K562 (cell line): ENCODE data around the gene RASGRP4. TPM values are rescaled to one million over a fixed set of nuclear protein-coding genes. Genes with fewer than 3 reads are reported as not detected.

Experiments
- ATAC-seq: fragments of 200-7000 bp; cut with Tn5 transposase; 3 replicates; pipeline ENCODE4 v1.9.1; 2020; ENCODE audit warnings: moderate library complexity
- BruUV-seq: library from RNA; stranded (reverse); fragments of 400-500 nt; replicated peaks from 2 replicates; lab custom pipeline; 2021; lab: Mats Ljungman, UMichigan
- CTCF ChIA-PET: fragments of 300-600 bp; formaldehyde crosslinking; extraction: SDS; loops from one replicate; lab custom pipeline; 2021; ENCODE audit warnings: low intra/inter-chr PET ratio; lab: Yijun Ruan, JAX
- POLR2A ChIA-PET: fragments of 300-600, 350-650 bp; sonication (Branson Sonifier 250); formaldehyde crosslinking; extraction: SDS; loops from one replicate; lab custom pipeline; 2021; ENCODE audit warnings: antibody characterized with exemption, inconsistent platforms; lab: Yijun Ruan, JAX
- DNase-seq, 4 experiments: peaks; one replicate each; pipeline versions ENCODE4 v3.0.0 to v3.0.0-alpha.2; 2011 to 2018; ENCODE audit warnings: low spot score in 3 of 4, mixed read lengths in 3 of 4; ENCODE audit errors: extremely low read depth in 1 of 4
- FAIRE-seq: peaks from 2 replicates; lab custom pipeline; 2011; peaks lifted over from hg19 to GRCh38; lab: Jason Lieb, UNC
- H2AFZ ChIP-seq: 2 replicates; pipeline ENCODE4 v1.6.0; 2011; ENCODE audit warnings: low read depth, low read length, control low read depth, inconsistent platforms
- H3K27ac ChIP-seq: fragments of 200-600 bp; 3 replicates; pipeline ENCODE4 v1.8.0; 2011; ENCODE audit warnings: low read depth, mild to moderate bottlenecking, control low read depth, inconsistent platforms, low read length, moderate library complexity, mixed read lengths; ENCODE audit errors: extremely low read depth
- H3K27me3 ChIP-seq, 2 experiments: fragments of 300-600 bp in 1 of 2; 2 replicates in 1 of 2; 3 replicates in 1 of 2; pipeline versions ENCODE4 v1.6.0 to v1.8.0; 2011; ENCODE audit warnings: inconsistent platforms in 2 of 2, low read length in 2 of 2, mild to moderate bottlenecking in 1 of 2, mixed read lengths in 1 of 2, moderate library complexity in 1 of 2; ENCODE audit not compliant: control insufficient read depth in 2 of 2, insufficient read depth in 2 of 2
- H3K36me3 ChIP-seq: fragments of 300-600 bp; 3 replicates; pipeline ENCODE4 v1.8.0; 2011; ENCODE audit warnings: mild to moderate bottlenecking, low read length, inconsistent platforms; ENCODE audit not compliant: control insufficient read depth, insufficient read depth
- H3K4me1 ChIP-seq, 2 experiments: fragments of 200-600 bp in 1 of 2; replicated peaks in 1 of 2; 2 replicates in 1 of 2; 3 replicates in 1 of 2; pipeline versions ENCODE4 v1.5.1 to v1.8.0; 2011; ENCODE audit warnings: inconsistent platforms in 2 of 2, low read length in 2 of 2, mild to moderate bottlenecking in 1 of 2, mixed read lengths in 1 of 2, moderate library complexity in 1 of 2; ENCODE audit not compliant: control insufficient read depth in 2 of 2, insufficient read depth in 2 of 2
- H3K4me2 ChIP-seq: 2 replicates; pipeline ENCODE4 v1.6.1; 2011; ENCODE audit warnings: low read length, control low read depth, inconsistent platforms, mixed read lengths; ENCODE audit not compliant: insufficient read depth
- H3K4me3 ChIP-seq: fragments of 200-600 bp; sonication (generic), shearing (Covaris generic); 2 replicates; pipeline ENCODE4 v1.5.1; 2016; ENCODE audit warnings: control low read depth, inconsistent platforms
- H3K79me2 ChIP-seq: fragments of 200-600 bp; 3 replicates; pipeline ENCODE4 v1.8.0; 2011; ENCODE audit warnings: low read length, inconsistent platforms; ENCODE audit not compliant: control insufficient read depth, insufficient read depth
- H3K9ac ChIP-seq, 2 experiments: 2 replicates each; pipeline versions ENCODE4 v1.6.0 to v1.6.1; 2011; ENCODE audit warnings: low read depth in 2 of 2, low read length in 2 of 2, control low read depth in 1 of 2, inconsistent platforms in 1 of 2, mild to moderate bottlenecking in 1 of 2, mixed read lengths in 1 of 2; ENCODE audit not compliant: insufficient read depth in 1 of 2
- H3K9me1 ChIP-seq: one replicate; pipeline ENCODE4 v1.6.0; 2011; ENCODE audit warnings: inconsistent platforms, mild to moderate bottlenecking, low read length, moderate library complexity; ENCODE audit not compliant: control insufficient read depth, insufficient read depth
- H3K9me3 ChIP-seq: replicated peaks from 2 replicates; pipeline ENCODE4 v1.5.1; 2011; ENCODE audit warnings: low read depth, low read length, inconsistent platforms; ENCODE audit not compliant: control insufficient read depth, insufficient read depth
- H4K20me1 ChIP-seq: replicated peaks from 2 replicates; pipeline ENCODE4 v1.6.1; 2011; ENCODE audit warnings: low read length, inconsistent platforms, mixed read lengths; ENCODE audit not compliant: control insufficient read depth, insufficient read depth
- ARHGAP35 ChIP-seq: fragments of 450-650 bp; IDR thresholded peaks from 2 replicates; pipeline ENCODE4 v1.6.1; 2018; ENCODE audit not compliant: partially characterized antibody
- CC2D1A ChIP-seq: fragments of 450-650 bp; IDR thresholded peaks from 2 replicates; pipeline ENCODE4 v1.6.1; 2017; ENCODE audit warnings: mild to moderate bottlenecking
- CSDE1 ChIP-seq, 2 experiments: fragments of 450-650 bp; IDR thresholded peaks; 2 replicates each; pipeline ENCODE4 v1.6.1; 2016; ENCODE audit warnings: mild to moderate bottlenecking in 1 of 2
- CTBP1 ChIP-seq: fragments of 450-650 bp; IDR thresholded peaks from 2 replicates; pipeline ENCODE4 v1.6.1; 2016; ENCODE audit warnings: borderline replicate concordance
- EP400 ChIP-seq: fragments of 450-650 bp; IDR thresholded peaks from 2 replicates; pipeline ENCODE4 v1.6.1; 2017; ENCODE audit warnings: antibody characterized with exemption, mild to moderate bottlenecking, moderate library complexity
- FOXK2 ChIP-seq, 2 experiments: fragments of 450-650 bp; IDR thresholded peaks in 1 of 2; conservative IDR thresholded peaks in 1 of 2; 2 replicates each; pipeline ENCODE4 v1.6.1; 2016; ENCODE audit warnings: low read depth in 2 of 2, mild to moderate bottlenecking in 1 of 2
- HDGF ChIP-seq: fragments of 450-650 bp; IDR thresholded peaks from 2 replicates; pipeline ENCODE4 v1.6.1; 2016
- HMGN3 ChIP-seq: IDR thresholded peaks from 2 replicates; pipeline ENCODE4 v1.6.1; 2011; ENCODE audit warnings: borderline replicate concordance, low read depth, mild to moderate bottlenecking, mixed read lengths, low read length; ENCODE audit not compliant: insufficient read length; ENCODE audit errors: extremely low read depth
- KAT7 ChIP-seq: sonication (generic); formaldehyde crosslinking; IDR thresholded peaks from 2 replicates; pipeline ENCODE4 v1.8.0; 2022; ENCODE audit warnings: missing genetic modification reagents, mild to moderate bottlenecking, borderline replicate concordance
- MAZ ChIP-seq, 2 experiments: fragments of 450-650 bp in 1 of 2; sonication (generic) in 1 of 2; formaldehyde crosslinking; IDR thresholded peaks in 1 of 2; conservative IDR thresholded peaks in 1 of 2; 2 replicates each; pipeline versions ENCODE4 v1.4.0 to v1.5.0; 2020; ENCODE audit warnings: mild to moderate bottlenecking in 1 of 2, missing genetic modification reagents in 1 of 2
- MLLT1 ChIP-seq, 2 experiments: fragments of 450-650 bp; IDR thresholded peaks; 2 replicates each; pipeline ENCODE4 v1.6.1; 2016
- MXI1 ChIP-seq: IDR thresholded peaks from 2 replicates; pipeline ENCODE4 v1.6.1; 2011; ENCODE audit warnings: low read depth, mild to moderate bottlenecking, improper control_type of control experiment, low read length
- PKNOX1 ChIP-seq: fragments of 450-650 bp; IDR thresholded peaks from 2 replicates; pipeline ENCODE4 v1.6.1; 2016
- RAD21 ChIP-seq, 2 experiments: fragments of 250-450 bp in 1 of 2; fragments of 450-650 bp in 1 of 2; sonication (Bioruptor Pico) in 1 of 2; formaldehyde crosslinking in 1 of 2; IDR thresholded peaks in 1 of 2; conservative IDR thresholded peaks in 1 of 2; 2 replicates each; pipeline versions ENCODE4 v1.4.0 to v1.8.0; 2020 to 2022; ENCODE audit warnings: mild to moderate bottlenecking in 2 of 2, moderate library complexity in 1 of 2
- SETDB1 ChIP-seq: IDR thresholded peaks from one replicate; pipeline ENCODE4 v1.6.1; 2012; ENCODE audit warnings: low read length, control low read depth, inconsistent platforms
- SMARCA5 ChIP-seq: fragments of 450-650 bp; IDR thresholded peaks from 2 replicates; pipeline ENCODE4 v1.6.1; 2016
- SMC3 ChIP-seq: conservative IDR thresholded peaks from 2 replicates; pipeline ENCODE4 v1.6.1; 2011; ENCODE audit warnings: low read depth, low read length, improper control_type of control experiment; ENCODE audit not compliant: insufficient read depth
- SP1 ChIP-seq: sonication (generic); formaldehyde crosslinking; IDR thresholded peaks from 2 replicates; pipeline ENCODE4 v1.8.1; 2022; ENCODE audit warnings: mild to moderate bottlenecking, missing genetic modification reagents
- ZFP36 ChIP-seq: fragments of 150-350 bp; IDR thresholded peaks from 2 replicates; pipeline ENCODE4 v1.6.1; 2018; ENCODE audit warnings: low read length, low read depth; ENCODE audit not compliant: partially characterized antibody
- ZFX ChIP-seq: sonication (generic); formaldehyde crosslinking; IDR thresholded peaks from 2 replicates; pipeline ENCODE4 v1.8.0; 2022; ENCODE audit warnings: mild to moderate bottlenecking, missing genetic modification reagents, moderate library complexity
- WGBS: fragments of 100-300 bp; shearing (Covaris generic); methylation state at CpG from one replicate; pipeline ENCODE4 v1.1.6; 2016; ENCODE audit warnings: low coverage, mixed read lengths; ENCODE audit not compliant: insufficient coverage; ENCODE audit errors: missing lambda C conversion rate; 5-methylcytosine and 5-hydroxymethylcytosine counted together
- in situ Hi-C: fragments of 300-500 bp; cut with MboI; formaldehyde crosslinking; loops from 4 replicates; pipeline ENCODE4 v1.15.0; 2018; ENCODE audit warnings: inconsistent platforms, mixed read lengths
- intact Hi-C: fragments of 100-400 bp; cut with micrococcal nuclease; formaldehyde crosslinking; loops from 2 replicates; pipeline ENCODE4 v1.14.2; 2022
- polyA plus RNA-seq, 8 experiments: library from polyadenylated mRNA; depleted of rRNA in 4 of 8; stranded (reverse) in 5 of 8; unstranded in 3 of 8; fragments of >200 nt; fragmentation: Nextera tagmentation in 2 of 8; fragmentation: Illumina TruSeq in 1 of 8; extraction: Ambion mirVana in 2 of 8; extraction: Trizol in 1 of 8; gene quantifications; 2 replicates each; pipeline versions ENCODE4 v1.2.1 to v1.2.3, GENCODE V29; 2011 to 2014; ENCODE audit warnings: inconsistent platforms in 1 of 8, missing spikeins in 1 of 8
- total RNA-seq, 7 experiments: library from RNA; depleted of rRNA in 6 of 7; stranded (reverse); fragments of >200 nt in 6 of 7; fragmentation: Illumina TruSeq in 2 of 7; extraction: Trizol in 2 of 7; gene quantifications; 2 replicates each; pipeline versions ENCODE4 v1.2.1 to v1.2.3, GENCODE V29; 2011 to 2021; ENCODE audit warnings: low replicate concordance in 1 of 7

Gene RASGRP4
- total and polyA plus RNA-seq, 9 of the 15 experiments (the other 6 are each of a cell fraction or from before 2014, with no cell fraction given), result 0.39 to 4.6 (median 3.8) TPM

- Histone ChIP-seq H3K9me3 (no peaks in the 10 kb centered on the region), H2AFZ (peak overlapping the region; percentile 58; the same call in 1 of the 2 replicates), H3K9me1 (no peaks in the 10 kb centered on the region), H3K4me1 (peaks cover 0 to 21% of the 10 kb centered on the region in 2 experiments; a peak in 2 of 5 replicates), H3K79me2 (no peaks in the 10 kb centered on the region), H3K27ac (no peak overlapping the region), H3K4me3 (no peak overlapping the region), H3K4me2 (no peak overlapping the region), H3K9ac (peak overlapping the region in 1 of 2 experiments; percentile 67; a peak in 1 of 4 replicates), H3K36me3 (peaks cover 13% of the 10 kb centered on the region; the same call in 1 of the 3 replicates), H4K20me1 (no peaks in the 10 kb centered on the region), H3K27me3 (no peaks in the 10 kb centered on the region)
- intact Hi-C loops (loop anchor here (1.0 kb wide), 1 partner anchor 39 kb away; the partner anchor contains the start of gene FAM98C), in situ Hi-C loops (no loop called here)
- peak; percentile 78 for FAIRE-seq
- ChIA-PET CTCF (interaction anchor here (1.5 kb wide), 1 partner anchor 38 kb away, joined by 12 read pairs; no protein-coding TSS in a partner anchor), POLR2A (no interaction called here)
- peak; percentile 57 to 68 (median 64) for DNase-seq
- ATAC-seq, result peak; percentile 97
- BruUV-seq, result no TSS peak
- 38% methylated on average over 5 of the region's 7 CpGs for WGBS
- TF ChIP-seq CSDE1 (IDR thresholded peaks at IDR 0.05) (no peak), SETDB1 (no peak), ZFP36 (peak; percentile 65), CTBP1 (peak; percentile 23; the same call in 1 of the 2 replicates), ARHGAP35 (peak; percentile 46), HDGF (0 out of 2 replicates have a peak, but pooled peaks have one; percentile 85), KAT7 (CRISPR knock-in tag) (no peak), SMC3 (peak; percentile 51; the same call in 1 of the 2 replicates), RAD21 (CRISPR knock-in tag; conservative IDR thresholded peaks at IDR 0.05 in 1 of 2, IDR thresholded peaks at IDR 0.05 in 1 of 2) (peak; percentile 20 to 77; a peak in 2 of 4 replicates), SP1 (0 out of 2 replicates have a peak, but pooled peaks have one; percentile 41), MLLT1 (IDR thresholded peaks at IDR 0.05) (0 out of 4 replicates have a peak, but pooled peaks of 1 of the 2 experiments have one; percentile 52), EP400 (no peak), FOXK2 (conservative IDR thresholded peaks at IDR 0.05 in 1 of 2, IDR thresholded peaks at IDR 0.05 in 1 of 2; ENCODE audit: low read depth in 2 of 2) (0 out of 4 replicates have a peak, but pooled peaks of 1 of the 2 experiments have one; percentile 26), PKNOX1 (no peak), HMGN3 (no peak), SMARCA5 (peak; percentile 59; the same call in 1 of the 2 replicates), MAZ (CRISPR knock-in tag; conservative IDR thresholded peaks at IDR 0.05 in 1 of 2, IDR thresholded peaks at IDR 0.05 in 1 of 2) (0 out of 4 replicates have a peak, but pooled peaks of 1 of the 2 experiments have one; percentile 24), MXI1 (no peak), ZFX (CRISPR knock-in tag) (no peak), CC2D1A (peak; percentile 71)
These were observed 15.8 kb upstream of the RASGRP4 start for GRCh38 chr19:38441657-38442348.
